HepG2 (cell line): Measurements from ENCODE around the gene ZMYND8. TPM values are rescaled to one million over a fixed set of nuclear protein-coding genes. Genes with fewer than 3 reads are reported as not detected.
A peak's percentile ranks its signal among the peaks of the same experiment; 100 is the strongest.

Experiments
- ATAC-seq: fragments of 200-7000 bp; cut with Tn5 transposase; 3 replicates; pipeline ENCODE4 v1.9.1; 2020; ENCODE audit warnings: mild to moderate bottlenecking, moderate library complexity
- BruUV-seq: library from RNA; stranded (reverse); fragments of 400-500 nt; replicated peaks from 2 replicates; lab custom pipeline; 2021; lab: Mats Ljungman, UMichigan
- CTCF ChIA-PET: fragments of 300-600 bp; formaldehyde crosslinking; extraction: SDS; loops from one replicate; lab custom pipeline; 2021; ENCODE audit warnings: low total read pairs, inconsistent platforms, low intra/inter-chr PET ratio; lab: Yijun Ruan, JAX
- POLR2A ChIA-PET: fragments of 350-600 bp; sonication (Branson Sonifier 250); formaldehyde crosslinking; loops from one replicate; lab custom pipeline; 2020; ENCODE audit warnings: antibody characterized with exemption, inconsistent platforms; lab: Yijun Ruan, JAX
- DNase-seq: peaks from one replicate; pipeline ENCODE4 v3.0.0-alpha.2; 2015; ENCODE audit warnings: low spot score
- FAIRE-seq: peaks from 3 replicates; lab custom pipeline; 2011; peaks lifted over from hg19 to GRCh38; lab: Jason Lieb, UNC
- H2AFZ ChIP-seq: one replicate; pipeline ENCODE4 v1.6.1; 2011; ENCODE audit warnings: low read length, inconsistent platforms
- H3K27ac ChIP-seq: fragments of 300-600 bp; 3 replicates; pipeline ENCODE4 v1.8.0; 2011; ENCODE audit warnings: mixed run types, mild to moderate bottlenecking, mixed read lengths, low read length, inconsistent platforms; ENCODE audit not compliant: insufficient read depth; ENCODE audit errors: extremely low read length
- H3K27me3 ChIP-seq, 2 experiments: fragments of 200-600 bp in 1 of 2; 2 replicates in 1 of 2; 3 replicates in 1 of 2; pipeline versions ENCODE4 v1.6.0 to v1.8.0; 2011; ENCODE audit warnings: low read length in 2 of 2, mild to moderate bottlenecking in 2 of 2, moderate library complexity in 2 of 2, inconsistent platforms in 1 of 2; ENCODE audit not compliant: insufficient read depth in 2 of 2, control insufficient read depth in 1 of 2
- H3K36me3 ChIP-seq, 2 experiments: fragments of 200-600 bp in 1 of 2; replicated peaks in 1 of 2; 2 replicates in 1 of 2; 3 replicates in 1 of 2; pipeline versions ENCODE4 v1.5.1 to v1.8.0; 2011; ENCODE audit warnings: low read length in 2 of 2, inconsistent platforms in 1 of 2; ENCODE audit not compliant: insufficient read depth in 2 of 2, control insufficient read depth in 1 of 2
- H3K4me1 ChIP-seq: 2 replicates; pipeline ENCODE4 v1.5.1; 2012; ENCODE audit warnings: low read length, inconsistent platforms; ENCODE audit not compliant: insufficient read depth
- H3K4me2 ChIP-seq: 2 replicates; pipeline ENCODE4 v1.6.0; 2011; ENCODE audit warnings: low read depth, low read length, inconsistent platforms
- H3K4me3 ChIP-seq, 3 experiments: fragments of 200-600 bp in 1 of 3; sonication (generic), shearing (Covaris generic) in 1 of 3; replicated peaks in 1 of 3; 2 replicates each; pipeline ENCODE4 v1.5.1; 2011 to 2016; ENCODE audit warnings: low read length in 3 of 3, inconsistent platforms in 2 of 3, low read depth in 2 of 3, mild to moderate bottlenecking in 2 of 3, control low read depth in 1 of 3, mixed read lengths in 1 of 3; ENCODE audit not compliant: insufficient read depth in 1 of 3
- H3K79me2 ChIP-seq: one replicate; pipeline ENCODE4 v1.6.1; 2011; ENCODE audit warnings: low read length, inconsistent platforms; ENCODE audit not compliant: insufficient read depth
- H3K9ac ChIP-seq: 2 replicates; pipeline ENCODE4 v1.6.0; 2011; ENCODE audit warnings: mild to moderate bottlenecking, low read depth, low read length, inconsistent platforms; ENCODE audit not compliant: insufficient read depth
- H3K9me3 ChIP-seq: 2 replicates; pipeline ENCODE4 v1.5.1; 2012; ENCODE audit warnings: mild to moderate bottlenecking, low read length
- H4K20me1 ChIP-seq: 2 replicates; pipeline ENCODE4 v1.6.0; 2011; ENCODE audit warnings: inconsistent platforms, mild to moderate bottlenecking, low read length, moderate library complexity; ENCODE audit not compliant: insufficient read depth
- BHLHE40 ChIP-seq: IDR thresholded peaks from 2 replicates; pipeline ENCODE4 v1.6.1; 2011; ENCODE audit warnings: low read length, improper control_type of control experiment
- ESRRA ChIP-seq: sonication (generic); formaldehyde crosslinking; IDR thresholded peaks from 2 replicates; pipeline ENCODE4 v1.5.1; 2020; ENCODE audit warnings: mild to moderate bottlenecking, low read depth, missing genetic modification reagents
- FOXO4 ChIP-seq: sonication (generic); formaldehyde crosslinking; conservative IDR thresholded peaks from 2 replicates; pipeline ENCODE4 v1.8.1; 2023; ENCODE audit warnings: missing genetic modification reagents
- KMT2A ChIP-seq: sonication (generic); formaldehyde crosslinking; IDR thresholded peaks from 2 replicates; pipeline ENCODE4 v1.4.0; 2020; ENCODE audit warnings: missing genetic modification reagents
- POGZ ChIP-seq: sonication (generic); formaldehyde crosslinking; IDR thresholded peaks from 2 replicates; pipeline ENCODE4 v1.4.0; 2020; ENCODE audit warnings: mild to moderate bottlenecking, missing genetic modification reagents
- POLR2AphosphoS5 ChIP-seq: IDR thresholded peaks from 2 replicates; pipeline ENCODE4 v1.6.1; 2012; ENCODE audit warnings: low read depth, low read length
- RBM22 ChIP-seq: fragments of 200-400 bp; formaldehyde crosslinking; optimal IDR thresholded peaks from 2 replicates; pipeline ENCODE3; 2017; ENCODE audit warnings: mild to moderate bottlenecking, low read length, moderate library complexity
- SNRNP70 ChIP-seq: fragments of 200-400 bp; formaldehyde crosslinking; IDR thresholded peaks from 2 replicates; pipeline ENCODE4 v1.6.1; 2017; ENCODE audit warnings: mild to moderate bottlenecking, low read depth, low read length, moderate library complexity
- SP5 ChIP-seq: IDR thresholded peaks from 2 replicates; pipeline ENCODE4 v1.6.1; 2016; ENCODE audit warnings: low read depth, borderline replicate concordance
- SRF ChIP-seq: IDR thresholded peaks from 2 replicates; pipeline ENCODE4 v1.6.1; 2011; ENCODE audit warnings: mild to moderate bottlenecking, low read depth, low read length, moderate library complexity
- ZNF549 ChIP-seq: sonication (generic); formaldehyde crosslinking; IDR thresholded peaks from 2 replicates; pipeline ENCODE4 v1.5.0; 2020; ENCODE audit warnings: missing genetic modification reagents
- ZNF792 ChIP-seq: IDR thresholded peaks from 2 replicates; pipeline ENCODE4 v1.6.1; 2016
- WGBS: methylation state at CpG from one replicate; pipeline ENCODE4 v1.1.6; 2017; ENCODE audit warnings: low lambda C conversion rate; 5-methylcytosine and 5-hydroxymethylcytosine counted together
- in situ Hi-C: cut with HindIII; loops from 2 replicates; pipeline ENCODE4 v1.10.0; 2017; ENCODE audit warnings: low pct_unique_long_range_greater_than_20kb; ENCODE audit not compliant: extremely low pct_ligation_motif_present
- intact Hi-C: fragments of 100-400 bp; cut with micrococcal nuclease; formaldehyde crosslinking; loops from one replicate; pipeline ENCODE4 v1.10.0; 2022; ENCODE audit not compliant: unreplicated experiment
- polyA plus RNA-seq, 8 experiments: library from polyadenylated mRNA; depleted of rRNA in 3 of 8; stranded (reverse) in 7 of 8; unstranded in 1 of 8; fragments of >200 nt; fragmentation: Illumina TruSeq in 4 of 8; extraction: Trizol in 4 of 8; gene quantifications; 2 replicates each; pipeline versions ENCODE4 v1.2.1 to v1.2.3, GENCODE V29; 2011 to 2016; ENCODE audit warnings: low read depth in 4 of 8, missing spikeins in 1 of 8, mixed read lengths in 1 of 8; ENCODE audit not compliant: insufficient read depth in 1 of 8
- total RNA-seq, 5 experiments: library from RNA; depleted of rRNA; stranded (reverse); fragments of >200 nt; fragmentation: Illumina TruSeq; extraction: Trizol; gene quantifications; 2 replicates each; pipeline ENCODE4 v1.2.3, GENCODE V29; 2016; ENCODE audit warnings: low read depth in 1 of 5

The ZMYND8 gene
- total and polyA plus RNA-seq, 2 of the 13 experiments (the other 11 are each of a cell fraction or from before 2014, with no cell fraction given) = 53.9 to 84.7 TPM

GRCh38 chr20:47283411-47283810, 73.1 kb downstream of the ZMYND8 start (continued):
- TF ChIP-seq KMT2A (CRISPR knock-in tag) (no peak), FOXO4 (no peak), SP5 (CRISPR knock-in tag) (no peak), BHLHE40 (no peak), SNRNP70 (no peak), POGZ (no peak), ZNF549 (CRISPR knock-in tag) (no peak)

- H3K4me1 ChIP-seq = no peaks in the 10 kb centered on the region
- H3K27me3 ChIP-seq = no peaks in the 10 kb centered on the region
- intact Hi-C loops (no loop called here), in situ Hi-C loops (no loop called here)
- no peak for DNase-seq
- peaks cover 9% of the 10 kb centered on the region for H3K79me2 ChIP-seq
- CTCF ChIA-PET = interaction anchor here (1.2 kb wide), 1 partner anchor 101 kb away, joined by 3 read pairs; no protein-coding TSS in a partner anchor
- H3K4me3 ChIP-seq = no peak overlapping the region
- no peak overlapping the region for H3K9ac ChIP-seq
- no peak overlapping the region for H3K27ac ChIP-seq
- ATAC-seq = no peak
- H3K4me2 ChIP-seq = no peak overlapping the region
- no peak for FAIRE-seq
- peaks cover 63 to 96% of the 10 kb centered on the region in 2 experiments for H3K36me3 ChIP-seq
- WGBS = over 99% methylated on average over 2 of the region's 2 CpGs
- no peak overlapping the region for H2AFZ ChIP-seq
- no peak for TF ChIP-seq ESRRA (CRISPR knock-in tag)
- no peak for TF ChIP-seq SRF
- TF ChIP-seq RBM22 = peak; percentile 72
- TF ChIP-seq POLR2AphosphoS5 = peak; percentile 11; the same call in 1 of the 2 replicates
- TF ChIP-seq ZNF792 (CRISPR knock-in tag) = no peak
- POLR2A ChIA-PET = interaction anchor here (1.2 kb wide), 1 partner anchor 76 kb away, joined by 4 read pairs; no protein-coding TSS in a partner anchor
- BruUV-seq = no TSS peak
- H4K20me1 ChIP-seq = 0 out of 2 replicates have a peak, but pooled peaks cover 3% of the 10 kb centered on the region
- H3K9me3 ChIP-seq = no peaks in the 10 kb centered on the region
Measured at GRCh38 chr20:47282864-47283263, 73.6 kb downstream of the ZMYND8 start.
